Measurements from ENCODE around the gene PCDHA2. TPM values are rescaled to one million over a fixed set of nuclear protein-coding genes. Genes with fewer than 3 reads are reported as not detected.

PCDHA2 gene
- total and polyA plus RNA-seq, 9 of the 15 experiments (the other 6 are each of a cell fraction or from before 2014, with no cell fraction given) = not detected

DNA sequence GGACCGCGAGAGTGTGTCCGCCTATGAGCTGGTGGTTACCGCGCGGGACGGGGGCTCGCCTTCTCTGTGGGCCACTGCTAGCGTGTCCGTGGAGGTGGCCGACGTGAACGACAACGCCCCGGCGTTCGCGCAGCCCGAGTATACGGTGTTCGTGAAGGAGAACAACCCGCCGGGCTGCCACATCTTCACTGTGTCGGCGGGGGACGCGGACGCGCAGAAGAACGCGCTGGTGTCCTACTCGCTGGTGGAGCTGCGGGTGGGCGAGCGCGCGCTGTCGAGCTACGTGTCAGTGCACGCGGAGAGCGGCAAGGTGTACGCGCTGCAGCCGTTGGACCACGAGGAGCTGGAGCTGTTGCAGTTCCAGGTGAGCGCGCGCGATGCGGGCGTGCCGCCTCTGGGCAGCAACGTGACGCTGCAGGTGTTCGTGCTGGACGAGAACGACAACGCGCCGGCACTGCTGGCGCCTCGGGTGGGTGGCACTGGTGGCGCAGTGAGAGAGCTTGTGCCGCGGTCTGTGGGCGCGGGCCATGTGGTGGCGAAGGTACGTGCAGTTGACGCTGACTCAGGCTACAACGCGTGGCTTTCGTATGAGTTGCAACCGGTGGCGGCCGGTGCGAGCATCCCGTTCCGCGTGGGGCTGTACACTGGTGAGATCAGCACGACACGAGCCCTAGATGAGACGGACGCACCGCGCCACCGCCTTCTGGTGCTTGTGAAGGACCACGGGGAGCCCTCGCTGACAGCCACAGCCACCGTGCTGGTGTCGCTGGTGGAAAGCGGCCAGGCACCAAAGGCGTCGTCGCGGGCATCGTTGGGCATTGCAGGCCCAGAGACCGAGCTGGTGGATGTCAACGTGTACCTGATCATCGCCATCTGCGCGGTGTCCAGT, 41.2 kb downstream of the PCDHA2 start:
- no peak overlapping the region for H3K9ac ChIP-seq (ENCODE audit: insufficient read depth in 1 of 2, low read depth in 2 of 2, low read length in 2 of 2)
- BruUV-seq (replicated peaks) = no TSS peak
- no peak overlapping the region for H3K4me2 ChIP-seq (ENCODE audit: insufficient read depth, low read length)
- H3K27me3 ChIP-seq (ENCODE audit: control insufficient read depth in 2 of 2, insufficient read depth in 2 of 2, low read length in 2 of 2) = no peaks in the 10 kb centered on the region
- intact Hi-C loops (cut with micrococcal nuclease) = no loop called here
- ChIA-PET CTCF (ENCODE audit: low intra/inter-chr PET ratio) (no interaction called here), POLR2A (no interaction called here)
- H3K79me2 ChIP-seq (ENCODE audit: control insufficient read depth, insufficient read depth, low read length) = no peaks in the 10 kb centered on the region
- no peak overlapping the region for H2AFZ ChIP-seq (ENCODE audit: low read depth, low read length)
- no peaks in the 10 kb centered on the region for H3K9me1 ChIP-seq (ENCODE audit: control insufficient read depth, insufficient read depth, low read length)
- in situ Hi-C loops (cut with MboI) = no loop called here
- no peak for ATAC-seq
- no peaks in the 10 kb centered on the region for H3K9me3 ChIP-seq (replicated peaks; ENCODE audit: control insufficient read depth, insufficient read depth, low read depth, low read length)
- H3K36me3 ChIP-seq (ENCODE audit: control insufficient read depth, insufficient read depth, low read length) = no peaks in the 10 kb centered on the region
- no peak for DNase-seq (ENCODE audit: extremely low read depth in 1 of 4, low spot score in 3 of 4)
- H3K4me3 ChIP-seq = no peak overlapping the region
- WGBS (ENCODE audit: insufficient coverage, low coverage, missing lambda C conversion rate) = 45% methylated on average over 66 of the region's 103 CpGs
- no peak overlapping the region for H3K27ac ChIP-seq (ENCODE audit: extremely low read depth, low read depth, low read length)
- no peak for FAIRE-seq
- no peaks in the 10 kb centered on the region for H3K4me1 ChIP-seq (replicated peaks in 1 of 2; ENCODE audit: control insufficient read depth in 2 of 2, insufficient read depth in 2 of 2, low read length in 2 of 2)
- no peaks in the 10 kb centered on the region for H4K20me1 ChIP-seq (replicated peaks; ENCODE audit: control insufficient read depth, insufficient read depth, low read length)
- TF ChIP-seq ILF3 (IDR thresholded peaks at IDR 0.05; ENCODE audit: borderline replicate concordance) = no peak
- TF ChIP-seq, protein P1, sequence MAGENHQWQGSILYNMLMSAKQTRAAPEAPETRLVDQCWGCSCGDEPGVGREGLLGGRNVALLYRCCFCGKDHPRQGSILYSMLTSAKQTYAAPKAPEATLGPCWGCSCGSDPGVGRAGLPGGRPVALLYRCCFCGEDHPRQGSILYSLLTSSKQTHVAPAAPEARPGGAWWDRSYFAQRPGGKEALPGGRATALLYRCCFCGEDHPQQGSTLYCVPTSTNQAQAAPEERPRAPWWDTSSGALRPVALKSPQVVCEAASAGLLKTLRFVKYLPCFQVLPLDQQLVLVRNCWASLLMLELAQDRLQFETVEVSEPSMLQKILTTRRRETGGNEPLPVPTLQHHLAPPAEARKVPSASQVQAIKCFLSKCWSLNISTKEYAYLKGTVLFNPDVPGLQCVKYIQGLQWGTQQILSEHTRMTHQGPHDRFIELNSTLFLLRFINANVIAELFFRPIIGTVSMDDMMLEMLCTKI (IDR thresholded peaks at IDR 0.05; ENCODE audit: partially characterized antibody) = no peak
- no peak for TF ChIP-seq NRF1 (conservative IDR thresholded peaks at IDR 0.05 in 1 of 2, IDR thresholded peaks at IDR 0.05 in 1 of 2)
- TF ChIP-seq ESRRA (IDR thresholded peaks at IDR 0.05; ENCODE audit: borderline replicate concordance, low read depth) = no peak
- TF ChIP-seq, protein P2, sequence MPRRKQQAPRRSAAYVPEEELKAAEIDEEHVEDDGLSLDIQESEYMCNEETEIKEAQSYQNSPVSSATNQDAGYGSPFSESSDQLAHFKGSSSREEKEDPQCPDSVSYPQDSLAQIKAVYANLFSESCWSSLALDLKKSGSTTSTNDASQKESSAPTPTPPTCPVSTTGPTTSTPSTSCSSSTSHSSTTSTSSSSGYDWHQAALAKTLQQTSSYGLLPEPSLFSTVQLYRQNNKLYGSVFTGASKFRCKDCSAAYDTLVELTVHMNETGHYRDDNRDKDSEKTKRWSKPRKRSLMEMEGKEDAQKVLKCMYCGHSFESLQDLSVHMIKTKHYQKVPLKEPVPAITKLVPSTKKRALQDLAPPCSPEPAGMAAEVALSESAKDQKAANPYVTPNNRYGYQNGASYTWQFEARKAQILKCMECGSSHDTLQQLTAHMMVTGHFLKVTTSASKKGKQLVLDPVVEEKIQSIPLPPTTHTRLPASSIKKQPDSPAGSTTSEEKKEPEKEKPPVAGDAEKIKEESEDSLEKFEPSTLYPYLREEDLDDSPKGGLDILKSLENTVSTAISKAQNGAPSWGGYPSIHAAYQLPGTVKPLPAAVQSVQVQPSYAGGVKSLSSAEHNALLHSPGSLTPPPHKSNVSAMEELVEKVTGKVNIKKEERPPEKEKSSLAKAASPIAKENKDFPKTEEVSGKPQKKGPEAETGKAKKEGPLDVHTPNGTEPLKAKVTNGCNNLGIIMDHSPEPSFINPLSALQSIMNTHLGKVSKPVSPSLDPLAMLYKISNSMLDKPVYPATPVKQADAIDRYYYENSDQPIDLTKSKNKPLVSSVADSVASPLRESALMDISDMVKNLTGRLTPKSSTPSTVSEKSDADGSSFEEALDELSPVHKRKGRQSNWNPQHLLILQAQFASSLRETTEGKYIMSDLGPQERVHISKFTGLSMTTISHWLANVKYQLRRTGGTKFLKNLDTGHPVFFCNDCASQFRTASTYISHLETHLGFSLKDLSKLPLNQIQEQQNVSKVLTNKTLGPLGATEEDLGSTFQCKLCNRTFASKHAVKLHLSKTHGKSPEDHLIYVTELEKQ (CRISPR knock-in tag; IDR thresholded peaks at IDR 0.05) = no peak
- TF ChIP-seq GATA2 (CRISPR knock-in tag; IDR thresholded peaks at IDR 0.05) = no peak
- no peak for TF ChIP-seq DMBX1 (CRISPR knock-in tag; IDR thresholded peaks at IDR 0.05; ENCODE audit: borderline replicate concordance)
- no peak for TF ChIP-seq SMARCE1 (IDR thresholded peaks at IDR 0.05)
- TF ChIP-seq ARHGAP35 (IDR thresholded peaks at IDR 0.05; ENCODE audit: partially characterized antibody) = no peak
- TF ChIP-seq CBX5 (IDR thresholded peaks at IDR 0.05; ENCODE audit: borderline replicate concordance, low read depth) = no peak
- TF ChIP-seq ZNF354B (CRISPR knock-in tag; IDR thresholded peaks at IDR 0.05) = no peak
- TF ChIP-seq ZBTB34 (CRISPR knock-in tag; IDR thresholded peaks at IDR 0.05) = no peak
- TF ChIP-seq UBTF (IDR thresholded peaks at IDR 0.05; ENCODE audit: borderline replicate concordance in 1 of 2, low read depth in 2 of 2, low read length in 2 of 2) = no peak

All from K562 (cell line).